ENCODE measurements around the gene ATP5F1A.
"Not testable (repeated sequence)": the region's sequence is repeated elsewhere in the genome, so short reads cannot be mapped to it uniquely, and the experiment has no call there.

ATP5F1A gene

GRCh38 chr18:46133534-46133933, 35.4 kb upstream of the ATP5F1A start:
- Histone ChIP-seq H3K9ac (ENCODE audit: low read length) (no peak overlapping the region), H3K79me2 (ENCODE audit: low read length) (no peaks in the 10 kb centered on the region), H2AFZ (ENCODE audit: low read depth, low read length) (no peak overlapping the region), H3K9me3 (ENCODE audit: insufficient read depth, low read length) (no peaks in the 10 kb centered on the region), H3K4me3 (ENCODE audit: low read length) (no peak overlapping the region), H3K4me1 (ENCODE audit: low read length) (no peaks in the 10 kb centered on the region; the same call in 1 of the 2 replicates), H4K20me1 (ENCODE audit: insufficient read depth, low read length) (no peaks in the 10 kb centered on the region), H3K36me3 (replicated peaks; ENCODE audit: low read depth, low read length) (peaks cover 6% of the 10 kb centered on the region), H3K27me3 (ENCODE audit: low read depth, low read length) (no peaks in the 10 kb centered on the region), H3K27ac (ENCODE audit: low read length) (no peak overlapping the region), H3K4me2 (ENCODE audit: low read length) (no peak overlapping the region)
- TF ChIP-seq, protein P1, sequence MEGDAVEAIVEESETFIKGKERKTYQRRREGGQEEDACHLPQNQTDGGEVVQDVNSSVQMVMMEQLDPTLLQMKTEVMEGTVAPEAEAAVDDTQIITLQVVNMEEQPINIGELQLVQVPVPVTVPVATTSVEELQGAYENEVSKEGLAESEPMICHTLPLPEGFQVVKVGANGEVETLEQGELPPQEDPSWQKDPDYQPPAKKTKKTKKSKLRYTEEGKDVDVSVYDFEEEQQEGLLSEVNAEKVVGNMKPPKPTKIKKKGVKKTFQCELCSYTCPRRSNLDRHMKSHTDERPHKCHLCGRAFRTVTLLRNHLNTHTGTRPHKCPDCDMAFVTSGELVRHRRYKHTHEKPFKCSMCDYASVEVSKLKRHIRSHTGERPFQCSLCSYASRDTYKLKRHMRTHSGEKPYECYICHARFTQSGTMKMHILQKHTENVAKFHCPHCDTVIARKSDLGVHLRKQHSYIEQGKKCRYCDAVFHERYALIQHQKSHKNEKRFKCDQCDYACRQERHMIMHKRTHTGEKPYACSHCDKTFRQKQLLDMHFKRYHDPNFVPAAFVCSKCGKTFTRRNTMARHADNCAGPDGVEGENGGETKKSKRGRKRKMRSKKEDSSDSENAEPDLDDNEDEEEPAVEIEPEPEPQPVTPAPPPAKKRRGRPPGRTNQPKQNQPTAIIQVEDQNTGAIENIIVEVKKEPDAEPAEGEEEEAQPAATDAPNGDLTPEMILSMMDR (IDR thresholded peaks at IDR 0.05; ENCODE audit: low read depth, low read length) = no peak
- no peak for TF ChIP-seq EZH2phosphoT487 (IDR thresholded peaks at IDR 0.05; ENCODE audit: low read depth)

GRCh38 chr18:46130549-46130948, 32.5 kb upstream of the ATP5F1A start:
- not testable (repeated sequence) for H3K4me1 ChIP-seq (ENCODE audit: low read length); H3K4me3 ChIP-seq (ENCODE audit: low read length); H3K9me3 ChIP-seq (ENCODE audit: insufficient read depth, low read length); H3K79me2 ChIP-seq (ENCODE audit: low read length); H4K20me1 ChIP-seq (ENCODE audit: insufficient read depth, low read length); H3K27ac ChIP-seq (ENCODE audit: low read length); H3K27me3 ChIP-seq (ENCODE audit: low read depth, low read length); H3K9ac ChIP-seq (ENCODE audit: low read length); H3K36me3 ChIP-seq (replicated peaks; ENCODE audit: low read depth, low read length); H2AFZ ChIP-seq (ENCODE audit: low read depth, low read length); H3K4me2 ChIP-seq (ENCODE audit: low read length)

DNA sequence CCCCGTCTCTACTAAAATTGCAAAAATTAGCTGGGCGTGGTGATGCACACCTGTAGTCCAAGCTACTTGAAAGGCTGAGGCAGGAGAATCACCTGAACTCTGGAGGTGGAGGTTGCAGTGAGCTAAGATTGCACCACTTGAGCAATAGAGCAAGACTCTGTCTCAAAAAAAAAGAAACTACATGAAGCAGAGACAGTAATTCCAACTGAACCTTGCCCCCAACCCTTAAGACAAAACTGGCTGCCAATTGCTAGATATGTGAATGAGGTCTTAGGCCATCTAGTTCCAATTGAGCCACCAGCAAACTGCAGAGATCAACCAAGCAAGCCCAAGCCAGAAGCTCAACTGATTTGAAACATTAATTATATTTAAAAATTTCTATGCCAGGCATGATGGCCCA, 32.0 kb upstream of the ATP5F1A start:
- H3K79me2 ChIP-seq (ENCODE audit: low read length) = no peaks in the 10 kb centered on the region
- H3K4me1 ChIP-seq (ENCODE audit: low read length) = no peaks in the 10 kb centered on the region
- H3K36me3 ChIP-seq (replicated peaks; ENCODE audit: low read depth, low read length) = peaks cover 9% of the 10 kb centered on the region
- H2AFZ ChIP-seq (ENCODE audit: low read depth, low read length) = no peak overlapping the region
- TF ChIP-seq, protein P1 (IDR thresholded peaks at IDR 0.05; ENCODE audit: low read depth, low read length) = no peak
- TF ChIP-seq EZH2phosphoT487 (IDR thresholded peaks at IDR 0.05; ENCODE audit: low read depth) = no peak
- H4K20me1 ChIP-seq (ENCODE audit: insufficient read depth, low read length) = no peaks in the 10 kb centered on the region
- H3K4me2 ChIP-seq (ENCODE audit: low read length) = no peak overlapping the region
- H3K27me3 ChIP-seq (ENCODE audit: low read depth, low read length) = no peaks in the 10 kb centered on the region
- no peaks in the 10 kb centered on the region for H3K9me3 ChIP-seq (ENCODE audit: insufficient read depth, low read length)
- H3K4me3 ChIP-seq (ENCODE audit: low read length) = no peak overlapping the region
- no peak overlapping the region for H3K27ac ChIP-seq (ENCODE audit: low read length)
- H3K9ac ChIP-seq (ENCODE audit: low read length) = no peak overlapping the region

GRCh38 chr18:46126625-46127024, 28.5 kb upstream of the ATP5F1A start:
- H3K9me3 ChIP-seq (ENCODE audit: insufficient read depth, low read length); H3K4me1 ChIP-seq (ENCODE audit: low read length); H4K20me1 ChIP-seq (ENCODE audit: insufficient read depth, low read length); H3K79me2 ChIP-seq (ENCODE audit: low read length); H3K4me3 ChIP-seq (ENCODE audit: low read length); H3K4me2 ChIP-seq (ENCODE audit: low read length); H3K9ac ChIP-seq (ENCODE audit: low read length); H2AFZ ChIP-seq (ENCODE audit: low read depth, low read length); H3K27me3 ChIP-seq (ENCODE audit: low read depth, low read length); H3K27ac ChIP-seq (ENCODE audit: low read length): not testable (repeated sequence)
- H3K36me3 ChIP-seq (replicated peaks; ENCODE audit: low read depth, low read length) = peaks cover 27% of the 10 kb centered on the region

- TF ChIP-seq, protein P1 (IDR thresholded peaks at IDR 0.05; ENCODE audit: low read depth, low read length) = no peak
- TF ChIP-seq EZH2phosphoT487 (IDR thresholded peaks at IDR 0.05; ENCODE audit: low read depth) = no peak
- H3K9ac ChIP-seq (ENCODE audit: low read length) = no peak overlapping the region
- no peak overlapping the region for H2AFZ ChIP-seq (ENCODE audit: low read depth, low read length)
- no peaks in the 10 kb centered on the region for H3K79me2 ChIP-seq (ENCODE audit: low read length)
- H3K4me3 ChIP-seq (ENCODE audit: low read length) = no peak overlapping the region
- H3K27me3 ChIP-seq (ENCODE audit: low read depth, low read length) = no peaks in the 10 kb centered on the region
- H3K4me1 ChIP-seq (ENCODE audit: low read length) = no peaks in the 10 kb centered on the region
- H3K27ac ChIP-seq (ENCODE audit: low read length) = no peak overlapping the region
- no peak overlapping the region for H3K4me2 ChIP-seq (ENCODE audit: low read length)
- peaks cover 44% of the 10 kb centered on the region for H3K36me3 ChIP-seq (replicated peaks; ENCODE audit: low read depth, low read length)
- H3K9me3 ChIP-seq (ENCODE audit: insufficient read depth, low read length) = no peaks in the 10 kb centered on the region
- H4K20me1 ChIP-seq (ENCODE audit: insufficient read depth, low read length) = 0 out of 2 replicates have a peak, but pooled peaks cover 3% of the 10 kb centered on the region
These were observed 15.7 kb upstream of the ATP5F1A start for GRCh38 chr18:46113751-46114150.
